ENCODE results near the gene ZNF791. TPM values are rescaled to one million over a fixed set of nuclear protein-coding genes. Genes with fewer than 3 reads are reported as not detected.
"Not testable (repeated sequence)": the region's sequence is repeated elsewhere in the genome, so short reads cannot be mapped to it uniquely, and the experiment has no call there.

ZNF791 gene
- total RNA-seq, 1 experiment from 2014 or later = 26.0 TPM

DNA sequence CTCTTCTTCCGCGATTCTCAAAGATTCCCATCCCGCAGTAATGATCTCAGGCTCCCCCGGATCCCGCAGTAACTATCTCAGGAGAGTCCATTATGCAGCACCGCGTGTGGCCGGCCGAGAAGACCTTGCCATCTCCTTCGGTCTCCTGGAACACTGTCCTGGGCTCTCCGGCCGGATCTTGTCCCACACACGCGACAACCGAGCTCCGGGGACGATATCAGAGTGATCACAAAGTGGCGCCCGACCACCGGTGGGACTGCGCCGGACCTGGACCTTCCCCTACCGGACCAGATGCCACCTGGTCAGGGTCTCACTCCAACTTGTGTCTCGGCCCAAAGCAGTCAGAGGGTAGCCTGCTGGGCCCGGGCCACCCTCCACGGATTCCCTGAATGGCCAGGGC lies 31.8 kb downstream of the ZNF791 start:
- BruUV-seq (replicated peaks) = no TSS peak
- no peak for TF ChIP-seq EZH2 (IDR thresholded peaks at IDR 0.05; ENCODE audit: borderline replicate concordance, low read depth, low read length, poor library complexity, severe bottlenecking)
- Histone ChIP-seq H3K27ac (ENCODE audit: low read depth, low read length, poor library complexity, severe bottlenecking) (no peak overlapping the region), H3K9me3 (ENCODE audit: low read depth, low read length, poor library complexity, severe bottlenecking) (no peaks in the 10 kb centered on the region), H3K4me3 (ENCODE audit: low read depth, low read length, poor library complexity, severe bottlenecking) (no peak overlapping the region), H3K27me3 (replicated peaks; ENCODE audit: insufficient read depth, low read depth, low read length, poor library complexity) (no peaks in the 10 kb centered on the region), H3K36me3 (ENCODE audit: insufficient read depth, low read length, poor library complexity, severe bottlenecking) (no peaks in the 10 kb centered on the region), H3K4me1 (ENCODE audit: insufficient read depth, low read length, poor library complexity, severe bottlenecking) (no peaks in the 10 kb centered on the region)
- intact Hi-C loops (cut with micrococcal nuclease; ENCODE audit: unreplicated experiment) = loop anchor here (10.0 kb wide), 1 partner anchor 758 kb away; the partner anchor contains the start of gene ZNF69
- POLR2A ChIA-PET (ENCODE audit: low non-redundant PET) = no interaction called here
- no peak for DNase-seq (ENCODE audit: low spot score)
- CTCF ChIA-PET = interaction anchor here (0.6 kb wide), 1 partner anchor 229 kb away, joined by 3 read pairs; no protein-coding TSS in a partner anchor

DNA sequence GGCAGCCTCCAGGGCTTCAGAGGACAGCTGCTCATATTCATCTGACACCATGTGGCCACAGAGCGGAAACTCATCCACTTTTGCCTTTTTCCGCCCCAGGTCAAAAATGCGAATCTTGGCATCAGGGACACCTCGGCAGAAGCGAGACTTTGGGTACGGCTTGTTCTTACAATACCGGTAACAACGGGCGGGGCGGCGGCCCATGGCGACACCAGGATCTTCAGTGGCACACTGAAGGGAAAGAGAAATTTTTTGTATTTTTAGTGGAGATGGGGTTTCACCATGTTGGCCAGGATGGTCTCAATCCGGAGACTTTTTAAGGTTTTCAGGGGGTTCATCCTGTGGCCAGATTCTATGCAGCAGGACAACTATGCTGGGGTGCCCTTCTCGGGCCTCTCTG lies 33.0 kb downstream of the ZNF791 start:
- BruUV-seq (replicated peaks); H3K9me3 ChIP-seq (ENCODE audit: low read depth, low read length, poor library complexity, severe bottlenecking); H3K27me3 ChIP-seq (replicated peaks; ENCODE audit: insufficient read depth, low read depth, low read length, poor library complexity); H3K27ac ChIP-seq (ENCODE audit: low read depth, low read length, poor library complexity, severe bottlenecking); CTCF ChIA-PET; H3K4me3 ChIP-seq (ENCODE audit: low read depth, low read length, poor library complexity, severe bottlenecking); H3K36me3 ChIP-seq (ENCODE audit: insufficient read depth, low read length, poor library complexity, severe bottlenecking); DNase-seq (ENCODE audit: low spot score); POLR2A ChIA-PET (ENCODE audit: low non-redundant PET); H3K4me1 ChIP-seq (ENCODE audit: insufficient read depth, low read length, poor library complexity, severe bottlenecking): not testable (repeated sequence)
- intact Hi-C loops (cut with micrococcal nuclease; ENCODE audit: unreplicated experiment) = loop anchor here (10.0 kb wide), 1 partner anchor 759 kb away; the partner anchor contains the start of gene ZNF69

DNA sequence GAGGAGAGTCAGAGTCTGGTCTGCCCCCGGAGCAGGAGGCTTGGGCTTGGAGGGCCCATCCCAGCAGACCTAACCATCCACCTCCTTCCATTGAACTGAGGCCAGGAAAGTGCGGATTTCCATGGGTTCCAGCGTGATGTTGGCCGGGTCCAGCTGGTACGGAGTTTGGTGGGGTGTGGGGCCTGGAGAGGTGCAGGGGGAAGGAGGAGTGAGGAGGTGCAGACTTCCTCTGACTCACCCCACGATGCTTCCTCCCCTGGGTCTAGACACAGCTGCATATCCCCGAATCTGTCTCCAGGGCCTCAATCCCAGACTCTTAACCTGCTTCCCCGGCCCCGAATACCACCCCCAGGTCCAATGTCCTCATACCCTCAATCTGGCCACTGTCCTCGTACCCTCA lies 35.8 kb downstream of the ZNF791 start:
- no peaks in the 10 kb centered on the region for H3K27me3 ChIP-seq (replicated peaks; ENCODE audit: insufficient read depth, low read depth, low read length, poor library complexity)
- ChIA-PET POLR2A (ENCODE audit: low non-redundant PET) (no interaction called here), CTCF (no interaction called here)
- no peak for DNase-seq (ENCODE audit: low spot score)
- no peak overlapping the region for H3K27ac ChIP-seq (ENCODE audit: low read depth, low read length, poor library complexity, severe bottlenecking)
- H3K9me3 ChIP-seq (ENCODE audit: low read depth, low read length, poor library complexity, severe bottlenecking) = no peaks in the 10 kb centered on the region
- BruUV-seq (replicated peaks) = no TSS peak
- no peak overlapping the region for H3K4me3 ChIP-seq (ENCODE audit: low read depth, low read length, poor library complexity, severe bottlenecking)
- intact Hi-C loops (cut with micrococcal nuclease; ENCODE audit: unreplicated experiment) = loop anchor here (10.0 kb wide), 1 partner anchor 762 kb away; the partner anchor contains the start of gene ZNF69
- no peaks in the 10 kb centered on the region for H3K4me1 ChIP-seq (ENCODE audit: insufficient read depth, low read length, poor library complexity, severe bottlenecking)
- TF ChIP-seq, protein P1, sequence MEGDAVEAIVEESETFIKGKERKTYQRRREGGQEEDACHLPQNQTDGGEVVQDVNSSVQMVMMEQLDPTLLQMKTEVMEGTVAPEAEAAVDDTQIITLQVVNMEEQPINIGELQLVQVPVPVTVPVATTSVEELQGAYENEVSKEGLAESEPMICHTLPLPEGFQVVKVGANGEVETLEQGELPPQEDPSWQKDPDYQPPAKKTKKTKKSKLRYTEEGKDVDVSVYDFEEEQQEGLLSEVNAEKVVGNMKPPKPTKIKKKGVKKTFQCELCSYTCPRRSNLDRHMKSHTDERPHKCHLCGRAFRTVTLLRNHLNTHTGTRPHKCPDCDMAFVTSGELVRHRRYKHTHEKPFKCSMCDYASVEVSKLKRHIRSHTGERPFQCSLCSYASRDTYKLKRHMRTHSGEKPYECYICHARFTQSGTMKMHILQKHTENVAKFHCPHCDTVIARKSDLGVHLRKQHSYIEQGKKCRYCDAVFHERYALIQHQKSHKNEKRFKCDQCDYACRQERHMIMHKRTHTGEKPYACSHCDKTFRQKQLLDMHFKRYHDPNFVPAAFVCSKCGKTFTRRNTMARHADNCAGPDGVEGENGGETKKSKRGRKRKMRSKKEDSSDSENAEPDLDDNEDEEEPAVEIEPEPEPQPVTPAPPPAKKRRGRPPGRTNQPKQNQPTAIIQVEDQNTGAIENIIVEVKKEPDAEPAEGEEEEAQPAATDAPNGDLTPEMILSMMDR (conservative IDR thresholded peaks at IDR 0.05; ENCODE audit: low read depth, low read length) = no peak
- H3K36me3 ChIP-seq (ENCODE audit: insufficient read depth, low read length, poor library complexity, severe bottlenecking) = no peaks in the 10 kb centered on the region

DNA sequence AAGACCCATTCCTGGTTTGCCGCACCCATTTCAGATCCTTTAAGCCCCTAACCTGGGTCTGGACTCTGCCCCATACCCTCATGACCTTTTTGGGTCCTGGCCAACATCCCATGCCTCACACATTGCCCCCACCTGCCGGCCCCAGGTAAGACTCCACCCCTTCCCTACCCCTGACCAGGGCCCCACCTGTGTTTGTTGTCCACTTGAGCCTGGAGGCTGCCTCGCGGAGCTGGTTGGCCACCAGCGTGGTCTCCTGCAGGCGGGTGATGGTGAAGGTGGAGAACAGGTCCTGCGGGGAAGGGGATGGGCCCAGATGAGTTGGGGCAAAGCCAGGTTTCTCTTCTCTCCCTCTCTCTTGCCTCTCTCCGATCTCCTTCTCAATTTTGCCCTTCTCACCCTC lies 36.3 kb downstream of the ZNF791 start:
- H3K4me1 ChIP-seq (ENCODE audit: insufficient read depth, low read length, poor library complexity, severe bottlenecking) = no peaks in the 10 kb centered on the region
- no peak for DNase-seq (ENCODE audit: low spot score)
- no peaks in the 10 kb centered on the region for H3K9me3 ChIP-seq (ENCODE audit: low read depth, low read length, poor library complexity, severe bottlenecking)
- no peaks in the 10 kb centered on the region for H3K36me3 ChIP-seq (ENCODE audit: insufficient read depth, low read length, poor library complexity, severe bottlenecking)
- no peak overlapping the region for H3K27ac ChIP-seq (ENCODE audit: low read depth, low read length, poor library complexity, severe bottlenecking)
- TF ChIP-seq, protein P1 (conservative IDR thresholded peaks at IDR 0.05; ENCODE audit: low read depth, low read length) = no peak
- no peak for TF ChIP-seq EZH2 (IDR thresholded peaks at IDR 0.05; ENCODE audit: borderline replicate concordance, low read depth, low read length, poor library complexity, severe bottlenecking)
- intact Hi-C loops (cut with micrococcal nuclease; ENCODE audit: unreplicated experiment) = loop anchor here (10.0 kb wide), 1 partner anchor 762 kb away; the partner anchor contains the start of gene ZNF69
- H3K4me3 ChIP-seq (ENCODE audit: low read depth, low read length, poor library complexity, severe bottlenecking) = no peak overlapping the region
- H3K27me3 ChIP-seq (replicated peaks; ENCODE audit: insufficient read depth, low read depth, low read length, poor library complexity) = no peaks in the 10 kb centered on the region
- POLR2A ChIA-PET (ENCODE audit: low non-redundant PET) = no interaction called here
- BruUV-seq (replicated peaks) = no TSS peak
- CTCF ChIA-PET = no interaction called here

Measured in A673 (cell line).